CD4-positive, alpha-beta T cell treated with Interleukin-15 for 4 hours (primary cell): ENCODE measurements around the gene TSPAN4.

Experiments used
- DNase-seq: peaks from one replicate; pipeline ENCODE4 v3.0.0-alpha.2; 2020; ENCODE audit warnings: low spot score

The TSPAN4 gene

DNA sequence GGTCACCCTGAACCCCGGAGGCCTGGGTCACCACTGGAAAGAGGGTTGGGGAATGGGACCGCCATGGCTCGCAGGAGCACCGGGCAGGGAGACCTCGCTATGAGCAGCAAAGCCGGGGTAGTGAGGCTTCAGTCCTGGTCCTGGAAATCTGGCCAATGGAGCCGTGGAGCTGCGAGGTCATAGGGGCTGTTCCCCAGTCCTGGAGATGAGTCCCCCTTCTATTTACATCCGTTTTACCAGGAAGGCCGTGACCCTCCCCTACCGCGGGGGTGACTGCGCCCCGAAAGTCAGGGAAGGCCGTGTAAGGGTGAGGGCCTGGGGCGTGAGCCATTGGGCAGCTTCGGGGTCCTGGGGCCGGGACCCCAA, 38.1 kb upstream of the TSPAN4 start:
- DNase-seq: no peak

DNA sequence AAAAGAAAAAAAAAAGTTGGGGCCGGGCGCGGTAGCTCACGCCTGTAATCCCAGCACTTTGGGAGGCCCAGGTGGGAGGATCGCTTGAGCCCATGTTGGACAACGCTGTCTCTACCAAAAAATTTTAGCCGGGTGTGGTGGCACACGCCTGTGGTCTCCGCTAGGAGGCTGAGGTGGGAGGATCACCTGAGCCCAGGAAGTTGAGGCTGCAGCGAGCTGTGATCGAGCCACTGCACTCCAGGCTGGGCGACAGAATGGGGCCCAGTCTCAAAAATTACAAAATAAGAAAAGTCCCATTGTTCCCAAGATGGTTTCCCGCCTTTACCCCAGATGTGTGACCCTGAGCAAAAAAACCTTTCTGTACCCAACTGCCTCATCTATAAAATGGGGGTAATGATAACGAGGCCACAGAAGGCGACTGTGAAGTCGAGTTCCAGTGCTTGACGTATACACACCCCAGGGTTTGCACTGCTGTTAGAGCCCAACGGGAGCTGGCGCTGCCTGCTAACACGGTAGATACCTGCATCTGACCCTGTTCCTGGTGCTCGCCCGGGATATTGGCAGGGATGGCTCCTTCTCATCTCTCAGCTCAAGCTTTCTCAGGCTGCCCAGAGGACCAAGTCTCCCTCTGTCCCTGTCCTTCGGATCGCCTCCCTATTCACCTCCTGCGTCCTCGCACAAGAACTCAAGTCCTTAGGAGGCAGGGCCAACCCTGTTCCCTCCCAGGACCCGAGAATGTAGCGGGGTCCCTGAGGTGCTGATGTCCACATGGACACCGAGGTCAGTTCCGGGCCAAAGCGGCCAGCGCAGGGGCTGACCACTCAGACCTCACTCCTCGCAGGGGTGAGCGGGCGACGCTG, 34.0 kb upstream of the TSPAN4 start:
- DNase-seq: peak; percentile 32

DNA sequence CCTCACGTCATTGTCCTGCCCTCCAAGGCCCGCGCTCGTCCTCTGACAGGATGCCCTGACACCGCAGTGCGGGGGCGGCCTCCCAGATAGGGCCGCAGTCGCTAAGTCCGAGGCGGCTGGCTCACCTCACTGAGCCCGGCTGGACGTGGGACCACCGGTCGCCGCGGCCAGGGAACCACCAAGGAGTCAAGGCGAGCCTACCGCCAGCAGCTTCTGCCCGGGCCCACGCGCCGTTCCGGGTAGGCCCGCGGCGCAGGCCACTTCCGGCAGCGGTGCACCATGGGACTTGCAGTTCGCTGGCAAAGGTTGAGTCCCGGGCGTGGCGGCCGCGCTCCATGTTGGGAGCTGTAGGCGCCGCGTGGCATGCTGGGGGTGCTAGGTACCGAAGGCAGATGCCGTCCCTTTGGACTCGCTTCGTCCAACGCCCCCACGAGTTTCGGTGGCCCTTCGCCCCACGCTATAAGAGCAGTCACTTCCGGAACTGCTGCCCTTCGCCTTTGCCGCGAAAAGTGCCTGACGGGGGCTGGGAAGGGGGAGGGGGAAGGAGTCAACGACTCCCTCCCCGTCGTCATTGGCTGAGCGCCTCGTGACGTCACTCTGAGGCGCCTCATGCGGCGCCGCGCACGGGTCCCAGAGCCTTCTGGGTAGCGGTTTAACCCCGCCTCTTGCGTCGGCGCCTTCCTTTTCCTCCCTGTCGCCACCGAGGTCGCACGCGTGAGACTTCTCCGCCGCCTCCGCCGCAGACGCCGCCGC, 33.2 kb upstream of the TSPAN4 start, which contains the start of gene RPLP2:
Gene RPLP2 (plus strand): TSS at position 681 of the 753 bp plus-strand sequence. CDS start 268 bp downstream, outside the sequence.
- peak; percentile 96 for DNase-seq

DNA sequence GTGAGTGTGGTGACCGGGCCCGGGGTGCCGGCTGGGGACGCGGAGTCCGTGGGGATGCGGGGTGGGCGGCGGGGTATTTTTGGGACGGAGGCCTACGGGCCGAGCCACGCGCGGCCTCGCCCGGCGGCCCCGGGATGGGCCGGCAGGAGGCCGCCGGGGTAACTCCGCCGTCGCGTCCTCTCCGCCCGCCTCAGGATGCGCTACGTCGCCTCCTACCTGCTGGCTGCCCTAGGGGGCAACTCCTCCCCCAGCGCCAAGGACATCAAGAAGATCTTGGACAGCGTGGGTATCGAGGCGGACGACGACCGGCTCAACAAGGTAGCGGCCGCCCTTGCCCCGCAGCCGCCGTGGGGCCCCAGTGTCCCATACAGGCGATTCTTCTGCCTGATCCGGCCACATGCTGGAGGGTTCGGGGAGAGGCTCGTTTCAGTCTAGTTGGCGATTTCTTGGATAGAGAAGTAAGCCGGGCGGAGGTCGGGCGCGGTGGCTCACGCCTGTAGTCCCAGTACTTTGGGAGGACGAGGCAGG, 32.5 kb upstream of the TSPAN4 start:
- DNase-seq: no peak

DNA sequence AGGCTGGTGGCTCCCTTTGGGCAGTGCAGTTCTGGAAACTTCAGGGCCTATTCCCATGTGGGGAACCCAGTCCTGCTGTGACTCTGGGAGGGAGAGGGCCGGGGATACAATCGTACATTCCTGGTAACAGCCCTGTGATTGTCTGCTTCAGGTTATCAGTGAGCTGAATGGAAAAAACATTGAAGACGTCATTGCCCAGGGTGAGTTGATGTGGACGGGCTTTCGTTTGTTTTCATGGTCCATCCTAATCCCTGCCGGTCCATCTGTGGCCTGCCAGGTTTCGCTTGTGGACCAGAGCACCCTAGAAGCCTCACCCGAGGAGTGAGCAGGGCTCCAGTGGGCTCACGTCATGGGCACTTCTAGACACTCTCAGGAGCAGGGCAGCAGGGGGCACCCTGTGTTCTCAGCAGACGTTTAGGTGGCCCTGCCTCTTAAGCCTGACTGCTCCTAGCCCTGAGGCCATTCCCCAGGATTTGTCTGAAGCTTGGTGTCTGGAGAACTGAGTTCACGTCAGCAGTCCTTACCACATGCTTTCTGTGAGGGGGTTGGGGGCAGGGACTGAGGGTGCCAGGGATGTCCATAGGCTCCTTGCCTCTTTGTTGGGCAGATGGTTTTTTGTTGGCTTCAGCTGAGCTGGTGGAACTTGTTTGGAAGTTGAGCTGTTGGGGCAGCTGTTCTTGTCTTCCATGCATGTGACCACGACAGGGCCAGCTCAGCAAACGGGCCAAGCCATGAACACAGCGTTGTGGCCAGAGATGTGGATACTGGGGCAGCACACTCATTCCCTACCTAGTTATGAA, 31.0 kb upstream of the TSPAN4 start:
- DNase-seq: no peak

DNA sequence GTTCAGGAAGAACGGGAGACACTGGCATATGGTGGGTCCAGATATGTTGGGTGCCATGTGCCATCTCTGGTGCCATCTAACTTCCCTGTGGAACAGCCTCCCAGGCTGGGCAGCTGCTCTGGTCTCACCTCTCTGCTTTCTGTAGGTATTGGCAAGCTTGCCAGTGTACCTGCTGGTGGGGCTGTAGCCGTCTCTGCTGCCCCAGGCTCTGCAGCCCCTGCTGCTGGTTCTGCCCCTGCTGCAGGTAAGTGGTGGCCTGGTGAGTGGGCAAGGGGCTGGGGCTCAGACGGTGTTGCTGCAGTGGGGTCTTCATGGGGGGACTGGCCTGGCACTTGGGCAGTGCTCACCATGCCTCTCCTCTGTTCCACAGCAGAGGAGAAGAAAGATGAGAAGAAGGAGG, 30.3 kb upstream of the TSPAN4 start:
- DNase-seq: no peak

DNA sequence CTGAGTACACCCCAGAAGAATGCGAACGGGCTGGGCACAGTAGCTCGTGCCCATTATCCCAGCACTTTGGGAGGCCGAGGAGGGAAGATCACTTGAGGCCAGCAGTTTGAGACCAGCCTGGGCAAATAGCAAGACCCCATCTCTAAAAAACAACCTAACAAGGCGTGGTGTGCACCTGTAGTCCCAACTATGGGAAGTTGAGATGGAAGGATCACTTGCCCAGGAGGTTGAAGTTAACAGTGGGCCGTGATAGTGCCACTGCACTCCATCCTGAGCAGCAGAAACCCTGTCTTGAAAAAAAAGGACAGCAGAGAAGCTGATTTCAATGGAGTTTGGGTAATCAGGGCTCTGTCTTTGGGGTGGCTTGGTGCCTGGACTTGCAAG, 29.6 kb upstream of the TSPAN4 start:
- DNase-seq: no peak

DNA sequence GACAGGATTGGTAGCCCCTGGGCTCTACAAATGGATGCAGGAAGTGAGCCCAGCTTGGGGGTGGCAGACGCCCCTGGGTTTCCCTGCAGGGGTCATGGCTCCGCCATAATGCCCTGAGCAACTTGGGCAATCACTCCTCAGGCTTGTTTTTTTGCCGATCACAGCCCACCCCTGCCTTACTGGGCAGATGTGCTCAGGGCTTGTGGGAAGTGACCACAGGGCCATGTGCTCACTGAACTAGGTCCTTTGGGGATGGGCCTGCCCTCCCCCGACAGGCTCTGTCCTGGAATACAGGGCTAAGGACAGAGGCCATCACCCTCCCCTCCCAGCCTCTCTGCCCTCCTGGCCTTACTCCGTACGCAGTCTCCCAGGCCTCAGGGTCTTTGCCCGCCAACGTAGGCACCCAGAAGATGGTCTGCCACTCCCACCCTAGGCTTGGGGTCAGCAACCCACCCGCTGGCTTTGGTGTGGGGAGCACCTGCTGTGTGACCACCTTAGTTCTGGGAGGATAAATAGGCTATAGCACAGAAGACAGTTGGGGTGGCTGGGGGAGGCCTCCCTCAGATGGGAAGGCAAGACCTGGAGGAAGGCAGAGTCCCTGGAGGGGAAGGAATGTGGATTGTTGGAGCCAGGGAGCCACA, 29.1 kb upstream of the TSPAN4 start:
- DNase-seq: no peak

DNA sequence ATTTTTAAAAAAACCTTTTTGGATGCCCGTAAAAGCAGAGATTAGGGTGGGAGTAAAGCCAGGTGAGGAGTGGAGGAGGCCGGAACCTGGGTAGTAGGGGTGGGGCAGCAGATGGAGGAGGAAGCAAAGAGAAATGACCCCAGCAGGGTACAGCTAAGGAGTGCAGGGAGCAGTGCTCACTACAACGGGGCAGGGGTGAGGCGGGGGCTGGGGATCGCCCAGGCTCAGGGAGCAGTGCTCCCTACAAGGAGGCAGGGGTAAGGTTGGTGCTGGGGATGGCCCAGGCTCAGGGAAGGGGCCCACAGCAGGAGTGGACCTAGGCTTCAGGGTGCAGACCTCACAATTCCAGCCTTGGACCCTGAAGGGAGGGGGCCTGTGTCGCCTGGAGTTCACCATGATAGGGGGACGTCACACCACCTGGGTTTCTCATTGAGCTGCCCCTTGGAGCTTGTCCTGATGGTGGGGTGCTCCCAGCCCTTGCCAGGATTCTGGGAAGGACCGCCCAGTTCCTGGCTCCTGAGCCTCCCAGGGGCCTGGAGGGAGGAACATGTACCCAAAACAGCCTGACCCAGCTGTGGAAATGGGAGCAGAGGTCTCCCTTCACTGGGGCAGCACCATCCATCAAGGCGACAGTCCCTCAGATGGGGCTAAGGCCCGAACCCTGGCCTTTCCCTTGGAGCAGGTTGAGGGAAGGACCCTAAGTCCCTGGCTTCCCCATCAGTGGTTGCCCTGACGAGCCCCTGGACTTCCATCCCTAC, 26.8 kb upstream of the TSPAN4 start:
- DNase-seq: no peak

DNA sequence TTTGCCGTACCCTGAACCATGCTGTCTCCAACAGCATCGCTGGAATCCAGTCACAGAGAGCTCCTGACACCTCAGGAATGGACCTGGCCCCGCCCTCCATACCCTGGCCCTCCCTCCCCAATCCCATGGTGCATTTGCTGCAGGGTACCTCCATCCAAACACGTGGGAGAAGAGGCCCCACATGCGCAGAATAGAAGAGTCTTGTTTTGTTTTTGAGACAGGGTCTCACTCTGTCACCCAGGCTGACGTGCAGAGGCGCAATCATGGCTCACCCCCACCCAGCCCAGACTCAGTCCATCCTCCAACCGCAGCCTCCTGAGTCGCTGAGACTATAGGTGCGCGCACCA, 26.2 kb upstream of the TSPAN4 start:
- no peak for DNase-seq

DNA sequence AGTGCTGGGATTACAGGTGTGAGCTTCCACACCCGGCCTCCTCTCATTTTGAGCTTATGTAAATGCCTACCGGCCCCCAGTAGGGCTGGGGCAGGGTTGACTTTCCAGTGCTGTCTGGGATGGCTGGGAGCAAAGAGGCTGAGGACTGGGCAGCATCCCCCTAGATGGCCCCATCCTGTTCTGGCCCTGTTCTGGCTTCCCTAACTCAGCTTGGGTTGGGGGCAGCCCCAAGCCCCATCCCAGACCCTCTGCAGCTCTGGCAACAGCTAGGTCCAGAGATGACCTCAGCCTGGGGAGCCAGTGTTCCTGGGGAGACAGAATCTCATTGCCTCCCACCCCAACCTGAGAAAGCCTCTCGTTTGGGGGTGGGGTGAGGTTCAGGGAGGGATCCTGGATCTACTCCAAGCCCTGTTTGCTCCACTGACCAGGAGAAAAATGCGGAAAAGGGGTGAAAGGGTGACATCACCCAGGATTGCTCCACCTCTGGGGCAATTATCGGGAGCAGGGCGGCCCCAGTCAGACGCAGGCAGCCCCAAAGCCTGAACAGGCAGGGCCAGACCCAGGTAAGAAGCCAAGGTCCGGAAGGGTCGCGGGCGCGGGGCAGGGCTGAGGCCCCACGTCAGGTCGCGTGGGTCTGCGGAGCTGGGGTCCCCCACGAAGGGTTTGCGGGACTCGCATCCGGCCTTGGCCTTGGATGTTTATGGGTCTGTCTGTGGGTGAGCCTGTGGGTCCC, 24.1 kb upstream of the TSPAN4 start, which contains the start of gene PNPLA2:
Gene PNPLA2 (plus strand): TSS at position 519 of the 733 bp plus-strand sequence. CDS start 805 bp downstream, outside the sequence.
- no peak for DNase-seq

DNA sequence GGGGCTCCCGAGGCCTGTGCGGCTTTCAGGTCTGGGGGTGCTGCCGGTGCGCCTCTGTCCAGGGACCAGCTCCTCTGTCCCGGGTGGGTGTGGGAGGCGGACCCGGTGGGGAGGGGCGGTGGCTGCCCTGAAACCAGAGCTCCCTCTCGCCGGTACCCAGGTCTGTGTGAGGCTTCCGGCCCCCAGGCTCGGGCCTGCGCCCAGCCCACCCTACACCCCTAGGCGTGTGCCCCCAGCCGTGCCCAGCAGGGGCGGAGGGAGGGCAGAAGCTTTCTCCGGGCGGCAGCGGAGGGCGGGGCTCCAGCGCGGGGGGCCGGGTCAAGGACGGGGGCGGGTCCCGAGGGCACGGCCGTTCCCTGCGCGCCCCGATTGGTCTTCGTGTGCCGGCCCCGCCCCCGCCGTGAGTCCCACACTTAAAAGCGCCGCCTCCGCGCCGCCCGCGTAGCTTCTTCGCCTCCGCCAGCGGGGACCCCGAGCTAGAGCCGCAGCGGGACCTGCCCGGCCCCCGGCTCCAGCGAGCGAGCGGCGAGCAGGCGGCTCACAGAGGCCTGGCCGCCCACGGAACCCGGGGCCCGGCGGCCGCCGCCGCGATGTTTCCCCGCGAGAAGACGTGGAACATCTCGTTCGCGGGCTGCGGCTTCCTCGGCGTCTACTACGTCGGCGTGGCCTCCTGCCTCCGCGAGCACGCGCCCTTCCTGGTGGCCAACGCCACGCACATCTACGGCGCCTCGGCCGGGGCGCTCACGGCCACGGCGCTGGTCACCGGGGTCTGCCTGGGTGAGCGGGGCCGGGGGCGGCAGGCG, 23.3 kb upstream of the TSPAN4 start:
- peak; percentile 91 for DNase-seq

DNA sequence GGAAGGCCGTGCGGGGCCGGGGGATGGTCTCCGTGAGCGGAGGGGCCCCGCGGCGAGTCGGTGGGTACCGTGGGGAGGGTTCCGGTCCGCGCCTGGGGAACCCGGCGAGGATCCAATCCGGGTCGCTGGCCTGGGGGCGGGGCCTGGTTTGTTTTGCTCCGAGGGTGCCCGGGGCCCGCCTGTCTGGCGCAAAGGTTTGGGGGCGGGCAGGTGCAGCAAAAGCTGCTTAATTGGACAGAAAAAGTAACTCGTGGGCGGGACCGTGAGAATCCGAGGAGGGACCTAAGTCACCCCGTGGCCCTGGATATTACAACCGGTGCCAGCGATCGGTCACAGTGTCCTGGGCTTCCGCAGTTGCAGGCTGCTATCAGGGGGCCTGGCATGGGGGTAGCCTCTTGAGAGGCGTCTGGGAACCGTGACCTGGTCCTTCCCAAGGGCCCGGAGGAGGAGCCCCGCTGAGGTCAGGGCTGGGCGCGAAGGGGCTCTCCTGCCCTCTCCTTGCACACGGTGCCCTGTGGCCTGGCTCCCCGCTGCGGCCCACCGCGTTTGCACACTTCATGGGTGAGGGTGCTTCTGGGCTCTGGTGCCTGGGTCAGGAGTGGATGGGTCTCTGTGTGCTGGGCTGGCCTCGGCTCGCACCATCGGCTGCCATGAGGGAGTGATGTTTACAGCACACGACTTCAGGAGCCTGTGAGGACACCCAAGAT, 22.6 kb upstream of the TSPAN4 start:
- DNase-seq: peak; percentile 94

DNA sequence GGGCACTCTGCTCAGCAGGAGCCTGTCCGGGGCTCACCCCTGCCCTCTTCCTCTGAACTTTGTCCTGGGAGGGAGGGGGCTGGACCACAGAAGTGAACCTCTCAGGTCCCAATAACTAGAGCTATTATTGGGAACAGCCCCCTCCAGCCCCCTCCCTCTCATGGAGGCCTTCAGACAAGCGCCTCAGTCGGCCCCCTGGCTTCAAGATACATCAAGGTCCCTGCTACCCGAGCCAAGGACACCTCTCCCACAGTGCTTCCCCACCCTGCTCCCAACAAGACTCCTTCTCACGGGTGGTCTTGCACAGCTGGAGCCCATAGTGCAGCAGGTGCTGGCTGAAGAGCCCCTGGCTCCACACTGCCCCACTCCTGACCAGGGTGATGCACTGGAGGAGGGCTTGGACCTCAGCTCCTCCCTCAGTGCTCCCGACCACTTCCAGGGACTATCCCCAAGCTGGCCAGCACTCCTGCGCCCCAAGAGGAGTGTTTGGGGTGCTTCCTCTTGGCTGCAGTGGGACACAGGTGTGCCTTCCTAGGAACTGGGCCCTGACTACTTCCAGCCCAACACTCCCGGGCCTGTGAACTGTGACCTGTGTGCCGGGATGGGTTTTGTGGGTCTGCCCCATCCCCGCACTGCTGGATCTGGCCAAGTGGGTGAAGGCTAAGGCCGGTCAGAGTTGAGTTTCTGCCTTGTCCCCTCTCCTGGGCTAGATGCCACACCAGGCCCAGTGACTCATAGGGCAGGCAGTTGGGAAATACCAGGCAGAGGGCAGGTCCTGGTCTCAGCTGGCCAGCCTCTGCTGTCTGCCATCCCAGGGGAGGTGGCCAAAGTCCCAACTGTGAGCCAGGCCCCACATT, 21.8 kb upstream of the TSPAN4 start:
- no peak for DNase-seq

DNA sequence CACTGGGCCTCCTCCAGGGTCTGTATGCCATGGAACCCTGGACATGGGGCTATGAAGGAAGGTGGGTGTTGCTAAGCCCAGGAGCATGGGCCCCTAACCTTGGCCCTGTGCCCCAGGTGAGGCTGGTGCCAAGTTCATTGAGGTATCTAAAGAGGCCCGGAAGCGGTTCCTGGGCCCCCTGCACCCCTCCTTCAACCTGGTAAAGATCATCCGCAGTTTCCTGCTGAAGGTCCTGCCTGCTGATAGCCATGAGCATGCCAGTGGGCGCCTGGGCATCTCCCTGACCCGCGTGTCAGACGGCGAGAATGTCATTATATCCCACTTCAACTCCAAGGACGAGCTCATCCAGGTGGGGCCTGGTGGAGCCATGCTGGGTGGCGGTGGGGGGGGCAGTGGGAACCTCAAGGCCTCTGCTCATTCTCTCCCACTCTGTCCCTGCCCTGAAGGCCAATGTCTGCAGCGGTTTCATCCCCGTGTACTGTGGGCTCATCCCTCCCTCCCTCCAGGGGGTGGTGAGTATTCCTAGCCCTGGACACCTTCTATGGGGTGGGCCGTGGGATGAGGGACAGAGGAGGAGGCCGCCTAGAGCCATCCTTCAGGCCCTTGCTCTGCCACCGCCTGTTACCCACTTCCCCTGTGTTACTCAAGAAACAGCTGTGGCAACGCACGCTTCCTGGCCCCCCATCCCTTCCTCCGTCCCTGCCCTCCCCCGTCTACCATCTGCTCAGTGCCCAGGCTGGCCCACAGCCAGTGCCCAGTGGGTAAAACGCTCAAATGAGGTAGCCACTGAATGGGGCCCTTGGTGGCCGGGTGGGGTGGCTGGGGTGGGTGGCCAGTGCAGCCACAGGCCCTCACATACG, 20.9 kb upstream of the TSPAN4 start:
- DNase-seq: no peak

DNA sequence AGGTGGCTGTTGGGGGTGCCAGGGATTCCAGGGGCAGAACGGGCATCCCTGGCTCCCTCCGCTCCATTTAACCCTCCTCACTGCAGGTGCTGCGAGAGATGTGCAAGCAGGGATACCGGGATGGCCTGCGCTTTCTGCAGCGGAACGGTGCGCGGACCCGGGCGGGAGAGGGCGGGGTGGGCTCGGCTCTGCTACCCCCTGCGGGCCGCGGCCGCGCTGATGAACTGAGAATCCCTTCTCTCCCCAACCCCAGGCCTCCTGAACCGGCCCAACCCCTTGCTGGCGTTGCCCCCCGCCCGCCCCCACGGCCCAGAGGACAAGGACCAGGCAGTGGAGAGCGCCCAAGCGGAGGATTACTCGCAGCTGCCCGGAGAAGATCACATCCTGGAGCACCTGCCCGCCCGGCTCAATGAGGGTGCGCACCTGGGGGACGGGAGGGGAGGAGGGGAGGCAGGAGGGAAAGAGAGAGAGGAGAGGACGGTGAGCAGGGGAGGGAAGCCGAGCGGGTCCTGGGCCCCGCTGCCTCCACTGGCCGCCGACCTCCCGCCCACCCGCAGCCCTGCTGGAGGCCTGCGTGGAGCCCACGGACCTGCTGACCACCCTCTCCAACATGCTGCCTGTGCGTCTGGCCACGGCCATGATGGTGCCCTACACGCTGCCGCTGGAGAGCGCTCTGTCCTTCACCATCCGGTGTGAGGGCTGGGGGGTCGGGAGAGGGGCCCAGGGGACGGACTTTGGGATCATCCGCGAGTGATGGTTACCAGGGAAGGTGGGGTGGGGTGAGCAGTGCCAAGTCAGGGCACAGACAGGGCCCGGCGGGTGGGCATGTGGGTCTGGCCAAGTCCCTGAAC, 19.0 kb upstream of the TSPAN4 start:
- DNase-seq: no peak
